ENCODE measurements around the gene FKBP5. TPM values are rescaled to one million over a fixed set of nuclear protein-coding genes. Genes with fewer than 3 reads are reported as not detected.

Gene FKBP5
- total and polyA plus RNA-seq, 10 of the 15 experiments (the other 5 are each of a cell fraction or from before 2014, with no cell fraction given), result 29.0 to 123 (median 62.3) TPM

DNA sequence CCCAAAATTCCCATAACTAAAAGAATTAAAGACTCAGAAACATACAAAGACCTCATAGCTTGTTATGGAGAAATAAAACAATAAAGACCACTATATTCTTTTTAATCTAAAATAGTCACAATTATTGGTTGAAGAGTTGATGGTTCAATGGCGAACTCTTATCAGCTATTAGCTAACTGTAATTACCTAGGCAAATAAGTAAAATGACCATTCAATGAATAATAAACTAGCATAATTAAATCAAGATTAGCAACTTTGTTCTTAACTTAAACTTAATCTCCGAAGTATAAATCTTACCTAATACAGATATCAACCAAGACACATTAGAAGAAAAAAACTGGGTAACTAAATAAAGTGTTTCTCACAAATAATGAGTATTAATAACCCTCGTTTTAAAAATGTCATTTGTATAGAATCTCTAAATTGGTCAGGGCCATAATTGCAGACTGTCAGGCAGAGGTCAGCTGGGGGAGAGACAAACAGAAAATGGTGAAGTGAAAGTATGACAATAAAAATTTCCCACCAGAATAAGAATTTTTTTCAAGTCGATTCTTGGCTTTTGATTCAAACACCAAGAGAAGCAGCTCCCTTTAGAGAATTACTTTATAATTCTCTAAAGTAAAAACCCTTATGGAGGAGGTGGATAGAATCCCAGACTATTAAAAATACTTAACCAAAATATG is 1.7 kb downstream of the FKBP5 start (continued):
- TF ChIP-seq, protein P1, sequence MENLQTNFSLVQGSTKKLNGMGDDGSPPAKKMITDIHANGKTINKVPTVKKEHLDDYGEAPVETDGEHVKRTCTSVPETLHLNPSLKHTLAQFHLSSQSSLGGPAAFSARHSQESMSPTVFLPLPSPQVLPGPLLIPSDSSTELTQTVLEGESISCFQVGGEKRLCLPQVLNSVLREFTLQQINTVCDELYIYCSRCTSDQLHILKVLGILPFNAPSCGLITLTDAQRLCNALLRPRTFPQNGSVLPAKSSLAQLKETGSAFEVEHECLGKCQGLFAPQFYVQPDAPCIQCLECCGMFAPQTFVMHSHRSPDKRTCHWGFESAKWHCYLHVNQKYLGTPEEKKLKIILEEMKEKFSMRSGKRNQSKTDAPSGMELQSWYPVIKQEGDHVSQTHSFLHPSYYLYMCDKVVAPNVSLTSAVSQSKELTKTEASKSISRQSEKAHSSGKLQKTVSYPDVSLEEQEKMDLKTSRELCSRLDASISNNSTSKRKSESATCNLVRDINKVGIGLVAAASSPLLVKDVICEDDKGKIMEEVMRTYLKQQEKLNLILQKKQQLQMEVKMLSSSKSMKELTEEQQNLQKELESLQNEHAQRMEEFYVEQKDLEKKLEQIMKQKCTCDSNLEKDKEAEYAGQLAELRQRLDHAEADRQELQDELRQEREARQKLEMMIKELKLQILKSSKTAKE (IDR thresholded peaks at IDR 0.05; ENCODE audit: low read depth, poor library complexity, severe bottlenecking), result peak; percentile 77
- TF ChIP-seq JUNB (IDR thresholded peaks at IDR 0.05) (peak; percentile 11; the same call in 1 of the 2 replicates), RAD51 (IDR thresholded peaks at IDR 0.05) (peak; percentile 33; the same call in 1 of the 2 replicates), MTA3 (IDR thresholded peaks at IDR 0.05; ENCODE audit: borderline replicate concordance, low read length) (0 out of 2 replicates have a peak, but pooled peaks have one; percentile 21), E2F8 (IDR thresholded peaks at IDR 0.05; ENCODE audit: low read depth, partially characterized antibody) (no peak), CREM (IDR thresholded peaks at IDR 0.05; ENCODE audit: low read depth) (0 out of 2 replicates have a peak, but pooled peaks have one; percentile 17), ZNF207 (IDR thresholded peaks at IDR 0.05; ENCODE audit: borderline replicate concordance) (no peak)

All from GM12878 (cell line).